ENCODE measurements around the gene FRG2C.
"Not testable (repeated sequence)": the region's sequence is repeated elsewhere in the genome, so short reads cannot be mapped to it uniquely, and the experiment has no call there.

The FRG2C gene

GRCh38 chr3:75664028-75664427 lies at the start of gene FRG2C:
TSS of gene FRG2C (plus strand) at chr3:75664328. CDS start at chr3:75664380, 52 bp downstream.
- not testable (repeated sequence) for DNase-seq (ENCODE audit: low read depth in 2 of 3, low spot score in 1 of 3)

- DNase-seq (ENCODE audit: low read depth in 2 of 3, low spot score in 1 of 3) = not testable (repeated sequence)
Observed at GRCh38 chr3:75618666-75619305, 45.3 kb upstream of the FRG2C start.

GRCh38 chr3:75619481-75620031 lies 44.6 kb upstream of the FRG2C start:
- not testable (repeated sequence) for DNase-seq (ENCODE audit: low read depth in 2 of 3, low spot score in 1 of 3)

GRCh38 chr3:75621772-75622171 lies 42.4 kb upstream of the FRG2C start:
- DNase-seq (ENCODE audit: low read depth in 2 of 3, low spot score in 1 of 3) = not testable (repeated sequence)

- DNase-seq (ENCODE audit: low read depth in 2 of 3, low spot score in 1 of 3) = not testable (repeated sequence)
Observed at GRCh38 chr3:75623656-75624055, 40.5 kb upstream of the FRG2C start.

GRCh38 chr3:75630887-75631535 lies 33.1 kb upstream of the FRG2C start:
- DNase-seq (ENCODE audit: low read depth in 2 of 3, low spot score in 1 of 3) = not testable (repeated sequence)

GRCh38 chr3:75631541-75631940 lies 32.6 kb upstream of the FRG2C start:
- no peak for DNase-seq (ENCODE audit: low read depth in 2 of 3, low spot score in 1 of 3)

- DNase-seq (ENCODE audit: low read depth in 2 of 3, low spot score in 1 of 3) = not testable (repeated sequence)
Observed at GRCh38 chr3:75638947-75639346, 25.2 kb upstream of the FRG2C start.

GRCh38 chr3:75641107-75641517 lies 23.0 kb upstream of the FRG2C start:
- peak; percentile 18 to 33 (median 25) for DNase-seq (ENCODE audit: low read depth in 2 of 3, low spot score in 1 of 3)

GRCh38 chr3:75643031-75643800 lies 20.9 kb upstream of the FRG2C start:
- DNase-seq (ENCODE audit: low read depth in 2 of 3, low spot score in 1 of 3) = peak in 1 of 3 donors; percentile 27

GRCh38 chr3:75645548-75645947 lies 18.6 kb upstream of the FRG2C start:
- not testable (repeated sequence) for DNase-seq (ENCODE audit: low read depth in 2 of 3, low spot score in 1 of 3)

- DNase-seq (ENCODE audit: low read depth in 2 of 3, low spot score in 1 of 3) = no peak
Observed at GRCh38 chr3:75650191-75650590, 13.9 kb upstream of the FRG2C start.

- DNase-seq (ENCODE audit: low read depth in 2 of 3, low spot score in 1 of 3) = not testable (repeated sequence)
Observed at GRCh38 chr3:75655101-75655904, 8.8 kb upstream of the FRG2C start.

GRCh38 chr3:75655956-75656355 lies 8.2 kb upstream of the FRG2C start:
- not testable (repeated sequence) for DNase-seq (ENCODE audit: low read depth in 2 of 3, low spot score in 1 of 3)

- not testable (repeated sequence) for DNase-seq (ENCODE audit: low read depth in 2 of 3, low spot score in 1 of 3)
Observed at GRCh38 chr3:75658411-75659107, 5.6 kb upstream of the FRG2C start.

- not testable (repeated sequence) for DNase-seq (ENCODE audit: low read depth in 2 of 3, low spot score in 1 of 3)
Observed at GRCh38 chr3:75659108-75659433, 5.1 kb upstream of the FRG2C start.

- DNase-seq (ENCODE audit: low read depth in 2 of 3, low spot score in 1 of 3) = not testable (repeated sequence)
Observed at GRCh38 chr3:75665626-75666025, 1.5 kb downstream of the FRG2C start.

- not testable (repeated sequence) for DNase-seq (ENCODE audit: low read depth in 2 of 3, low spot score in 1 of 3)
Observed at GRCh38 chr3:75667757-75668701, 3.9 kb downstream of the FRG2C start.

- DNase-seq (ENCODE audit: low read depth in 2 of 3, low spot score in 1 of 3) = peak in 1 of 3 donors; percentile 14
Observed at GRCh38 chr3:75668759-75669347, 4.7 kb downstream of the FRG2C start.

Data from stimulated activated CD4-positive, alpha-beta T cell treated with anti-CD3 and anti-CD28 coated beads, Interleukin-12 subunit alpha, Interleukin-12 subunit beta, amount 100 ng/mL, for 48 hours (primary cell).